Activated CD4-positive, alpha-beta T cell treated with anti-CD3 and anti-CD28 coated beads for 48 hours (primary cell): ENCODE data around the gene LCLAT1.
"Not testable (repeated sequence)": the region's sequence is repeated elsewhere in the genome, so short reads cannot be mapped to it uniquely, and the experiment has no call there.

Experiments
- DNase-seq: peaks from one replicate; pipeline ENCODE4 v3.0.0-alpha.2; 2020

Gene LCLAT1

DNA sequence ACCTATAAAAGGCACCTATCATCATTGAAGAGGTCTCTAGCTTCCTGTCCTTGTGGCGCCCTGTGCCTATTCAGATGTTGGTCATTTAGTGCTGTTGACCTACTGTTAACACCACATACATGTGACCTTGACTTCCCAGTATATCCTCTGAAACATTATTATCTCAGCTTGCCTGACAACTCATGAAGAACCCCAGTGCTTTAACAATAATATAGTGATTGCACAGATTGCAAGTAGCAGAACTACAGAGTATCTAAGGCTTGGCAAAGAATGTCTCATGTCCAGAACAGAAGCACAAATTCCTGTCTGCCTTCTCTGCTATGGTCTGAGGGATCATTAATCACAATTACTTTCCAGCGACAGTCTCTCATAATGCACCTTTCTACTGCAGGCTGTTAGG is 165.3 kb downstream of the LCLAT1 start:
- no peak for DNase-seq

DNA sequence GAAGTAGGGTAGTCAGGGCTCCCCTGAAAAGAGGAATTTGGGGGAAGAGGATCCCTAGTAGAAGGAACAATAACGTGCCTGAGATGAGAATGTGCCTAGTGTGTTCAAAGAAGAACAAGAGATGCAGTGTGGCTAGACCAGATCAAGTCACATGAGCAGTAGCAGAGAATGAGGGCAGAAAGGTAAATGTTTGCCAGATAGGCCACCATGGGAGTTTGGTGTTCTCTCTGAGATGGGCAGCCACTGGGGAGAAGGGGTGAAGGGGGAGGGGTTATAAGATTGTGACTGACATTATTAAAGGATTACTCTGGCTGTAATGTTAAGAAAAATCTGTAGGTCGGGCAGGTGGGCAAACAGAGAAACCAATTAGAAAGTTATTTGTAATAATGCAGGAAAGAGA is 166.0 kb downstream of the LCLAT1 start:
- no peak for DNase-seq

GRCh38 chr2:30614227-30614626 is 167.2 kb downstream of the LCLAT1 start:
- not testable (repeated sequence) for DNase-seq

GRCh38 chr2:30615926-30616325 is 168.9 kb downstream of the LCLAT1 start:
- DNase-seq: no peak

DNA sequence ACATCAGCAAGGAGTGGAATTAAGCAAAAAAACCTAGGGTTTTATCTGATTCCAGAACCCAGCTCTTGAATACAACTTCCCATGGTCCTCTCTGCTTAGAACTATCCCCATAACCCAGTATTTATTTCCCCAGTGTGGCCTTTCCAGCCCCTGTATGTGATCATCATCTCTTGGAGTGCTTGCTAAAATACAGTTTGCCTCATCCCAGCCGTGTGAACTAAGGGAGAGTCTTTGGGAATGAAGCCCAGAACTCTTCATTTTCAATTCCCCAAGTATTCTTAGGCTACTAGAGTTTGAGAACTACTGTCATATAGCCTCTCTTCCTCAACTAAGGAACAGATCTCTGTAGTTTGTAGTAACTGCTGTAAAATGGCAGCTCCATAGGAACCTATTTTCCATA is 173.1 kb downstream of the LCLAT1 start:
- DNase-seq: no peak

DNA sequence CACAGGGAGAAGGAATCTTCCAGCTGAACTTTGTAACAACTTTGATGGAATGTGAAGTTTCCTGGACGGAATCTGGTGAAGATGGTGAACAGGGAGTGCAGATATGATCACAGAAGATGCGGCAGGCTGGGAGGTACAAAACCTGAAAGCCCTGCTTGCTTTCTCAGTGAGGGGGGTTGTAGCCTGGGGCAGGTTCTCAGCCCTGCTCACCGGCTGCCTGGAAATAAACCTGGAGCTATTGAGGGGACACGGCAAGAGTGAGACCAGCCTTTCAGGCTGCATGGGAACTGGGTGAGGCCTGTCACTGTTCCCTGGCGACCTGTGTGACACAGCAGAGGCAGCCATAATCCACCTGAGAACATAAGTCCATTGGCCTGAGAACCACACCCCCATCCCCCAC is 174.8 kb downstream of the LCLAT1 start:
- DNase-seq: no peak

GRCh38 chr2:30622452-30622851 is 175.4 kb downstream of the LCLAT1 start:
- no peak for DNase-seq

GRCh38 chr2:30625276-30625675 is 178.2 kb downstream of the LCLAT1 start:
- no peak for DNase-seq

DNA sequence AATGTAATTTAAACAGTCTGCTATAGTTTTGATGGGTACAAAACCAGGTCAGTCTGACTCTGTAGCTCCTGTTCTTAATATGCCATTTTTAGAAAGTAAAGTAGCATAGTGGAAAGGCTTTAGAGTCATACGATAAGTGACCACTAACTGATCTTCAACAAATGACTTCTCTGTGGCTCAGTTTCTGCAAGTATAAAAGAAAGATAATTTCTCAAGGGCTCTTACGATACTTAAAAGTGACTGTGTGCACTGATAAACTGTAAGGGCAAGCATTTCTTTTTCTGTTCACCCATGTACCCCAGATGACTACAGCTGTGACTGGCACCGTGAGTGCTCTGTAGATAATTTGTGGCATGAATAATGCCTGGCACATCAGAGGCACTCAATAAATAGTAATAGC is 178.7 kb downstream of the LCLAT1 start:
- DNase-seq: no peak

DNA sequence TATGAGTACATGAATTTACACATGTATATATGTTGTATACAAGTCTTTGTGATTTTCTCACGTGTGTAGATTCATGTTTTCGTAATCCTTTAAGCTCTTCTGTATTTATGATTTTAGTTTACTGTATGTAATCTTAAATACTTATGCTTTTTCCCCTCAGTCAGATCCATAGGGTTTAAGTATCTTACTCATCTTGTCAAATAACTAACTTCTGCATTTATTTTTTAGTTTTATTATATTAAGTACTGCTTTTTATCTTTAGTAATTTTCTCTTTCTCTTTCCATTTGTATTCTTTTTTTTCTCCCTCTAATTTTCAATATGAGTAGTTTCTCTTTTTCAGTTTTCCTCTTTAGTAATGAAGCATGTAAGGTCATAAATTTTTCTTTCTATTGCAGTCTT is 179.4 kb downstream of the LCLAT1 start:
- DNase-seq: no peak

- no peak for DNase-seq
Measured at GRCh38 chr2:30627151-30627550, 180.1 kb downstream of the LCLAT1 start.

- no peak for DNase-seq
Measured at GRCh38 chr2:30628341-30628740, 181.3 kb downstream of the LCLAT1 start.

DNA sequence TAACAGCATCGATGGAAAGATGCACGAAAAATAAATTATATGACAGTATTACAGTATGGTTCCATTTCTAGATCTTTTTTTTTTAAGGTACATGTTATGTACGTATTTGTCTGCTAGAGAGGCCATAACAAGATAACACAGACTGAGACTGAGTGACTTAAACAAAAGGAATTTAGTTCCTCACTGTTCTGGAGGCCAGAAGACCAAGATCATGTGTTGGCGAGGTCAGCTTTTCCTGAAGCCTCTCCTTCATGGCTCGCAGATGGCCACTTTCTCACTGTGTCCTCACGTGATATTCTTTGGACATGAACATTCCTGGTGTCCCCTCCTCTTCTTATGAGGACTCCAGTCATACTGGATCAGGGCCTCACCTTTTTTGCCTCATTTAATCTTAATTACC is 182.8 kb downstream of the LCLAT1 start:
- DNase-seq: no peak

GRCh38 chr2:30631051-30631671 is 184.1 kb downstream of the LCLAT1 start:
- no peak for DNase-seq

DNA sequence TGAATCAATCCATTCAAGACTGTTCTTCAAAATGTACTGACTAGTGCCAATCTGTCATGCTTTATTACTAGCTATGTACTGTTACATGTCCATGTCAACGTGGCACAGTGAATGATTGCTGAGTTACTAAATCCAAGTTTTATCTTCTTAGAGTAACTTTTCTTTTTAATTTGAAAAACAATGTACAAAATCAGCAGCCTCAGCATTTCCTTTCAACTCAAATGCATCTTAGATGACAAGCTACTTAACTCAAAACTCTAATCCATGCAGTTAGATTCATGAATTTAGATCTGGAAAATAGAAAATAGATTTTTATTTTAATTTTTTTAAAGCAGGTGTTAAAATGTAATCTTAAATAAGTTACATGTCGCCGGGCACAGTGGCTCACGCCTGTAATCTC is 186.0 kb downstream of the LCLAT1 start:
- DNase-seq: no peak

- no peak for DNase-seq
Measured at GRCh38 chr2:30636311-30636710, 189.3 kb downstream of the LCLAT1 start.

DNA sequence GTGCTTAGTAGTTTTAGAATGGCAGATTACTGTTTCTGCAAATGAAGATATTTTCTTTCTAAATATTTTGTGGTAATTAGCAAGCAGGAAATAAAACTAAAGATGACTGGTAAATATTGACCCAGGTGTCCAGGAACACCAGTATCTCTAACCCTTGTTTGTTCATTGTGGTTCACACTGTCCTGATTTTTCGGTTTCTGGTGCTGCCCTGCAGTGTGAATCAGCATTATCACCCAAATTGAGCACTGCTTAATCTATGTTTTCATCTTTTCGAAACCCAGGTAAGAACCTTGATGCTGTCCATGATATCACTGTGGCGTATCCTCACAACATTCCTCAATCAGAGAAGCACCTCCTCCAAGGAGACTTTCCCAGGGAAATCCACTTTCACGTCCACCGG is 192.8 kb downstream of the LCLAT1 start:
- no peak for DNase-seq

- no peak for DNase-seq
Measured at GRCh38 chr2:30641765-30642345, 194.8 kb downstream of the LCLAT1 start.

GRCh38 chr2:30643013-30643412 is 196.0 kb downstream of the LCLAT1 start:
- DNase-seq: not testable (repeated sequence)

GRCh38 chr2:30643674-30644073 is 196.6 kb downstream of the LCLAT1 start:
- no peak for DNase-seq

GRCh38 chr2:30645081-30645744 is 198.2 kb downstream of the LCLAT1 start:
- DNase-seq: no peak

DNA sequence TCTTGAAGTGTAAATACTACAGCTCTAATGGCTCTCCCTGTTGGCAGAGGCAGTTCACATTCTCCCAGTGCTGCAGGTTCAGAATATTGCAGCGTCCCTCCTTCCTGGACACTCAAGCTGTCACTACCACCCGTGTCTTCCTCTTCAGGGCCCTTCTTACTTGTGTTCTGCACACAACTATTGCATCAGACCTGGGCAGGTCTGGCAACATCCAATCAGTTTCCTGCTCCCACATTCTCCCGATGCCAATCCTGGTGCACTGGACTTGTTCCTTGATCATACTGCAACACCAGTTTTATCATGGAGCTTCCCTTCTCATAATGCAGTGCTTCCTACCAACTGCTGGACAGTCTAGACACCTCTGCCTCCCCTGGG is 198.7 kb downstream of the LCLAT1 start:
- no peak for DNase-seq

DNA sequence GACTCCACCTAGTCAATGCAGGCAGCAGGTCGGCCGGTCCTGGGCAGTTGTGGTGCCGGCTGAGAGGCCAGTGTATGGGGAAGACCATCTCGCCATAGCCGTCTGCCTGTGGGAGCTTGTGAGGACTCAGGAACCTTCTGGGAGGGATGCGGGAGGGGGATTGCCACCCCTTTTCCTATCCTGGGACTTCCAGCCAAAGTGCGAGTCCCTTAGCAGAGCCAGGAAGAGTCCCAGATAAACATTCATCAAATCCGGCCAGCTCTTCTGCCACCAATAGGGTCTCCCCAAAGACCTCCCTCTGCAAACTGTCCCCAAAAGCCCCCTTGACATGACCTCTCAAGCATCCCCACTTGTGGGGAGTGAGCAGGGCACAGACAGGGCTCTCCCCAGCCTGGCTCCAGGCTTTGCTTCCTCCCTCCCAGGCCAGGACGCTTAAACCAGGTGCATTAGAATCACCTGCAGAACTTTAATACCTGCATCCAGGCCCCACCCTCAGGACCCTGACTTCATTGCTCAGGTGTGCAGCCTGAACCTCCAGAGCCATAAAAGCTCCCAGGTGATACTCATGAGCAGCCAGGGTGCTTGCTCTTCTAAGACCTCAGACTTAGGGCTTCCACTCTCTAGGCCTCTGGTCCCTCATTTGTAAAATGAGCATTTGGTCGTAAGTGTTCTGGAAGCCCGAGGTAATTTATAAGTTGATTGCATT is 200.9 kb downstream of the LCLAT1 start:
- DNase-seq: no peak

DNA sequence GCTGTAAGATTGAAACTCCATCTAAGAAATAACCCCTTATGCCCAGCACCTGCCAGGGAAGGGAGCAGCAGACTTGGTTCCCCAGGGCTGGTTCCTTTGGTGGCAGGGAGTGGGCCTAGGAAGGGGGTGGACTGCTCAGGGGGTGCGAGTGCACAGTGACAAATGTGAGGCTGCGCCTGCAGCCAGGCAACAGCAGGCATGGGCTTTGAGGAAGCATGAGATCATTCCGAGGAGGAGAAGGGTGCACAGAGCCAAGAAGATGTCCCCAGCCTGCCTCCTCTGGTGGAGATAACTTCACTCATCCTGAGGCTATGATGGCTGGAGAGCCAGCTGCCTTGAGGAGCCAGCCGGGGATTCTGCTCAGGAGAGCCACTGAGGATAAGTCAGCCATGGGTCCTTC is 202.2 kb downstream of the LCLAT1 start:
- DNase-seq: no peak
